NCI-H82 treated with DMSO at 0.1 percent for 48 hours (cell line): ENCODE data around the gene EMILIN2.

Experiments
- DNase-seq: peaks from one replicate; lab custom pipeline; 2025; ENCODE audit not compliant: unreplicated experiment; lab: John Stamatoyannopoulos, UW

EMILIN2 gene

DNA sequence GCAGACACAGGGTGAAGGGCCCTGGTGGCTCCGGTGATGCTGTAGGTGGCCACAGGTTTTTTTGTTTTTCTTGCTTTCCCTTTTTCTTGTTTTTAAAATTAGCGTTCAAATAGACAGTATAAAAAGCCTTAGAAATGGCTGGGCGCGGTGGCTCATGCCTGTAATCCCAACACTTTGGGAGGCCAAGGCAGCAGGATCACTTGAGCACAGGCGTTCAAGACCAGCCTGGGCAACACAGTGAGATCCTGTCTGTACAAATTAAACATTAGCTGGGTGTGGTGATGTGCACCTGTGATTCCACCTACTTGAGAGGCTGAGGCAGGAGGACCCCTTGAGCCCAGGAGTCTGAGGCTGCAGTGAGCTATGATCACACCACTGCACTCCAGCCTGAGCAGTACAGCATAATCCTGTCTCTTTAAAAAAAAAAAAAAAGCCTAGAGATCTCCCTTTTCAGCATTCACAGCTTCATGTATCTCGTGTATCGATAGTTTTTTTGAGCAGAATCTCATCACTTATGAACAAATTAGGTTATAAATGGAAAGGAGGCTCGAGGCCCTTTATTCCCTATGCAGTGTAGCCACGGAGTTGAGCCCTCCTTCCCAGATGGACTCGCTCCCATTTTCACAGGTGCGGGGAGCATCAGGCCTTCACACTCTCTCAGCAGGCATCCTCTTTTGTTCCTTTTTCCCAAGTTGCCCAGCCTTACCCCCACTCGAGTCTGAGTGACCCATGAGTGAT is 50.8 kb downstream of the EMILIN2 start:
- no peak for DNase-seq

DNA sequence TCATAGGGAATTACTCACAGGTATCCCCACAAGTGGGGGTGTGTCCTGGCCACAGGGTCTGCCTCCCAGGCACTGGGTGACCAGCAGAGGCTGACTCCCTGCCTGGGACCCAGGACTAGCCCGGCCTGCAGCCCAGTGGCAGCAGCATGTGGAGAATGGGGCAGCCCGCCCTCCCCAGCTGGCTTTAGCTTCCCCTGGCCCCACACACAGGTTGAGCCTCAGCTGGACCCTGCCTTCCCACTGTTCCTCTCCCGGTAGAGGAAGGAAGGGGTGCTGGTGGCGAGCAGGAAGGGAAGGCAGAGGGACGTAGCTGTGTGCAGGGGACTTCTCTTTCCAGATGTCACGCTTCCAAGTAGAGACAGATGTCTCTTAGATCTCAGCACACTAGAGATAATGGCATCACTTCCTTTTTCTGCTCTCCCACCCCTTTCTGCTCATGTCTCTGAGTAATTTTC is 51.4 kb downstream of the EMILIN2 start:
- no peak for DNase-seq

DNA sequence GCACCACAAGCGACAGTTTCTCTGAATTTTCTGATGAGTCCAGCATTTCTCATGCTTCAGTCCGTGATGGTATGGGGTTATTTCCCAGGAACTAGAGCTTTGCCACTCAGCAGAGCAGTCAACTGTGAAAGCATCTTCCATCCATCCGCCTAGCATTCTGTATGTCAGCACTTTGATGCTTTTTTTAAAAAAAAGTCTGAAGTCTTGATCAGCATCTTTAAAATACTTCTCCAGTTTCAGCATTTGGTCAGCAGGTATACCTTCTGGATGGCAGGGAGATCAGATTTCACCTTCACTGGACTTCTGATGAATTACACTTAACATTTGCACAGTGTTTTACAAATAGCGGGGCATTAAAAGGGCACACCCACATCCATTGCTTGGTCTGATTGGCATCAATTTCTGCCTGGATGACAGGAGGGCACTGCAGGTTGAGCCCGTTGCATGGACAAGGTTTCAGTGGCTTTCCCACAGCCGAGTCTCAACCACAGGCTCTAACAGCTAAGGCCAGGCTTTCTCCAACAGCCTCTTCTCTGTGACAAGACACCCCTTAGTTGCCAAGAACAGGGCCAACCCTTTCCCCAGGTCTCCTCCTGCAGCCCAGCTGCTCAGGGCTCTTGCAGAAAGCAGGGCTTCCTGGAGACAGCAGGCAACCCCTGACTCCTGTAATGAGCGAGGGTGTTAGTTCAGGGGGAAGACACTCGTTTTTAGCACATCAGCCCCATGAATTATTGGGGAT is 54.0 kb downstream of the EMILIN2 start:
- DNase-seq, result no peak

DNA sequence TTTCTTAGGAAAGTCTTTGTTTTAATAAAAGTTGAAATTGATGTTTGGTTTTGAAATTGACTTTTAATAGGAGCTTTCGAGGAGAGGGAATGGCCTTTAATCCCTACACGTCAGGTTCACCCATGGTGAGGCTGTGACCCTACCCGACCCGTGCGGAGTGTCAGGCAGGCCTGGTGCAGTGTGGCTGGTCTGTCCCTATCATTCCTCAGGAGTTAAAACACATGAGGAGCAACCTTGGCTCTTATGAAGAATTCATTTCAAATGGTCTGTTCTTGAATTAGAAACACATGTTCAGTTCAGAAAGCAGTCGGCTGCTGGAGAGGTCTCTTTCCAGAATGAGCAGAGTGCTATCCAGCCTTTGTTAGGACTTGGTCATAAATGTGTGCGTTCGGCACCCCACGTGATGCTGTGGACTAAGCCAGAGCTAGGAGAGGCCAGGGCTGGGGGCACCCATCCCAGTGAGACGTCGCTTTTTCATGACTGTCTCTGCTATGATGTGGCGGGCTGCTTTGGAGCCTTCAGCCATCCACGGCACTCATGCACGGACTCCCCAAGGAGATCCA is 54.7 kb downstream of the EMILIN2 start:
- no peak for DNase-seq

DNA sequence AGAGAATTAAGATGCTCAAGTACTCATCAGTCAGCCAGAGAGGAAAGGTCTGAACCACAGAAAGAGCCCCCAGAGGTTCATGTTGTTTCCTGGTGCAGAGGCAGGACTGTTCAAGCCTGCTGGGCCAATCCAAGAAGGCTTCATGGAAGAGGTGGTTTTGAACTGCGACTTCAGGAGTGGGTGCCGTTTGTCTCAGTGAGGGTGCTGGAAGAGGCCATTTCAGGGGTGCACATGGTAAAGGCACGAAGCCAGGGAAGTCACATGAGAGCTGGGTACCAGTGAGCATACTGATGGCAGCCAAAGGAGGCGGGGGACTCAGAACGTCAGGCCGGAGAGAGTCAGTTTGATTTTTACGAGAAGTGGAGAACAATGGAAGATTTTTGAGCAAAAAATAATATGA is 55.5 kb downstream of the EMILIN2 start:
- DNase-seq, result no peak

DNA sequence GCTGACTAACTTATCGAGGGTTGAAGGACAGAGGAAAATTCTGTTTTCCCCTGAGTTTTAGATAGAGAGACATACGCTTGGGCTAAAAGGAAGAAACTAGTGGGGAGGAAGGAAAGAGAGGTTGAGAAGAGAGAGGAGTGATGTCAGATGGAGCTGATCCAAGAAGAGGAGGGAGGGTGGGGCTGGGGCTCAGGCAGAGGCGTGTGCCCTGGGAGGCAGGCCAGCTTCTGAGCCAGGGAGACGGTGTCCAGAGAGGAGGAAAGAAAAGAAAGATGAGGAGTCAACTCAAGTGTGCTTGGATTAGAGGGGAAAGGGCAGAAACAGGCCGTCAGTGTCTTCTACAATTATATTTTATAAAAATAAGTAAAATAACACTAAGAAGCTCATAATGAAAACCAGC is 56.2 kb downstream of the EMILIN2 start:
- DNase-seq, result no peak

DNA sequence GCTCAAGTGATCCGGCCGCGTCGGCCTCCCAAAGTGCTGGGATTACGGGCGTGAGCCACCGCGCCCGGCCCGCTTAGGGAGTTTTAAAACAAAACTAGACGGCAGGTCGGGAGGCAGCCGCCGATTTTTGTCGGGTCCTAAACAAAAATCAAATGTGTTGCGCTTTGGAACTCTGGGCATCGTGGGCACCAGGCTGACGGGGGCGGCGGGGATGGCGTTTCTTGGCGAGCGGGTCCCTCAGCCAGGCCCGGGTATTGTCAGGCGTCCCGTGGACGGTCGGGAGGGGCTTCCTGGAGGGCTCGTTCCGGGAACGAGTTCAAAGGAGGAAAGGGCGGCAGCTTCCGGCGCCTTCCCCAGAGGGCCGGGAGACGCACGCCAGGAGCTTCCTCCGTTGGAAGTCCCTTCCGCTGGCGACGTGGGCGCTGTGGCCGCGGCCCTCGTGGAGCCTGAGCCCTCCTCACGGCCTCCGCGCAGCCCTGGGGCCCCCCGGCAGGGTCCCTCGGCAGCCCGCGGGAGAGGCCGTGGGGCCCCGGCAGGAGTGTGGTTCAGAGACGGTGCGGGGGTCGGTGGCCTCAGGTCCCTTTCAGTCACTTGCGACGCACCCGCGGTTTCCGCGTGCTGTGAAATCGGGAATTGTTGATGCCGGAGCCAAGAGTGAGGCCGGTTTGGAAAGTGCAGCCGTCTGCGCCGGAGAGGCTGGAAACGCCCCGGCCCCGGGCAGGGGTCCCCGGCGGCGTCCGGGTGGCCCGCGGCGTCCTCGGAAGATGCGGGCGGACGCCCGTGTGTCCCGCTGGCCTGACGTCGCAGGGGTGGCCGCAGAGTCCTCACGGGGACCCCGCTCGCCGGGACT is 59.3 kb downstream of the EMILIN2 start:
- DNase-seq, result no peak

DNA sequence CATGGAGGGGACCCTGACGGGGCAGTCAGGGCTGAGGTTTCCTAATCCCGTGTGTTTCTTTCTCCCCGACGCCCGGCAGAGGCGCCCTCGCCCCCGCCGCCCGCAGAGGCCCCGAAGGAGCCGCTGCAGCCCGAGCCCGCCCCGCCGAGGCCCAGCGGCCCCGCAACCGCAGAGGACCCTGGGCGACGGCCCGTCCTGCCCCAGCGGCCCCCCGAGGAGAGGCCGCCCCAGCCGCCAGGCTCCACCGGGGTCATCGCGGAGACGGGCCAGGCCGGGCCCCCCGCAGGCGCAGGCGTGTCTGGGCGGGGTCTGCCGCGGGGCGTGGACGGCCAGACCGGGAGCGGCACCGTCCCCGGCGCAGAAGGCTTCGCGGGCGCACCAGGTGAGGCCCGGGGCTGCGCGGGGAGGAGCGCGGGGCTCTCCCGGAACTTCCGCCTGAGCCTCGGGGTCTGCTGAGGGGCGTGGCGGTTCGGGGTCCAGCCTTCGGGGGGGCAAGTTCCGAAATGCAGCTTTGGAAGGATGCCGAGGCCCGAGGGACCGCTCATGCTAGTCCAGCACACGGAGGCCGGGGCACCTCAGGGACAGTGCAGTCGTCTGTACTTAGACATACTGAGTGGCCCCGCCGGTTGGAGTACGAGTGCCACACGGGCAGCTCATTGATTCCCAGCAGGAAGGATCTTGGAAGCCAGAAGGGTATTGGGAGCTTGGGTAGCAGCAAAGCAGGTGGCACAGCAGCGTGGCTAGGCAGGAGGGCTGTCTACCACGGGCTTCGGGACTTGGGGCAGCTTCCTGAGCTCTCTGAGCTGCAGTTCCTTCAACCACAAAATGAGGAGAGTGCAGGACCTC is 60.1 kb downstream of the EMILIN2 start:
- DNase-seq, result no peak

DNA sequence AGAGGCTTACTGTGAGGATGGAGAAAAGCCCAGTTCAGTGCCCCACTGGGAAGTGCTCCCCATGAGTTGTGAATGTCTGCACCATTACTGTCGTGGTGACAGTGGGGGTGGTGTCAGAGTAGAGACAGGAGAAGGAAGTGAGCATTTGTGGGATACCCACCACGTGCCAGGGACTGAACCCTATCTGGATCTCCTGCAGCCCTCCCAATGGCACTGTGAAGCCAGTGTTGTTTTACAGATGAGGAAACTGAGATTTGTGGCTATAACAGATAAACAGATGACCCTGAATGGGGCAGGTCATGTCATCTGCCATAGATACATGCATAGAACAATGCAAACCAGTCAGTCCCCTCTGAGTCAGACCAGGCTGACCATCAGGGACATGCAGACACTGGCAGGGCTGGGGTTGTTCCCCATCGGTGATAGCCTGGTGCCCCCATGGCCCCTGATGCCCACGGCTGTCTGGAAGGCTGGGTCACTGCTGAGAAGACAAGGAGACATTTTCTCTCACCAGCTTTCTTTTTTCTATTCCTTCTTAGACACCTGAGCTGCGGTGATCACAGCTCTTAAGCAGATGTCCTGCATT is 60.8 kb downstream of the EMILIN2 start:
- no peak for DNase-seq

DNA sequence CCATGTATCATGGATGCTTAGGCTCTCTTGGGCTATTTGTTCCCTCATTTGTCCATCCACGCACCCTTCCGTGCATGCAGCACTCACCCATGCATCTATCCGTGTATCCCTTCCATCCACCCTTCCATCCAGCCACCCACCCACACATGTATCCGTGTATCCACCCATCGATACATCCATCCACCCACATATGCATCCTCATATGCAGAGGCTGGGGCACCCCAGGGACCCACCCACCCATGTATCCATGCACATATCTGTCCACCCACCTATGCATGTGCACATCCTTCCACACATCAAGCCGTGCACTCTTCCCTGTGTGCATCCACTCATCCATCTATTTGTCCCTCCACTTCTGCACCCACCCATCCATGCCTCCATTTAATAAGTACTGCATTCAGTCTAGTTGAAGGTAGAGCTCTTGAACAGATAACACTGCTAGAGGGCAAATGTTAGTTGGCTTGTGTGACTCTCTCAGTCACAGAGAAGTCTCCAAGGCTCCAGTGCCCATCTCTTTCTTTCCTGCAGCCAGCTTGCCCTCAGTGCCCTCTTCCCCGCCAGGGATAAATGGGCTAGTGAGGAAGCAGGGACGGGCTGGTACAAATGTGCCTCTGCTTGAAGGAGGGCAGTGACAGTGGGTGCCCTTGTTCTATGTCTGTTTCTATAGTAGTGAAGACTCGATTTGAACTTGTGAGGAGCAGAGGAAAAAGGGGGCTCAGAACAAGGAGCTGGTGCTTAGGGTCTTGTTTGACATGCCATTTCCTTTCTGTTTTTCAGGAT is 61.5 kb downstream of the EMILIN2 start:
- DNase-seq, result no peak

DNA sequence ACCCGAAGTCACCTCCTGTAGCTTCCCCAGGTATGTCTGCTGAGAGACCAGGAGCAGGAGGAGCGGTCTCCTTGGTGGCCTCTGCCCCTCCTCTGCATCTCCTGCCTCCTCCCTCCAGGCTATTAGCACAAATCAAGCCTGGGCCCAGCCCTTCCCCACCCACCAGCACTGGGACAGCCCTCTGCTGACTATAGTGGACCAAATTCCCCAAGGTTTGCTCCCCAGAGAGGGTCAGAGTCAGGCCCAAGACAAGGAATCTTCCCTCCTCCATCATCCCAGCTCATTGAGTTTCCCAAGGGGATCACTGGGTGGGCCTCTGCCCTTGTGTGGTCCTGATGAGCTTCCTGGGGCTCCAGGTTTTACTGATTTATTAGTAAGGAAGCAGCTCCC is 62.1 kb downstream of the EMILIN2 start:
- DNase-seq, result no peak

DNA sequence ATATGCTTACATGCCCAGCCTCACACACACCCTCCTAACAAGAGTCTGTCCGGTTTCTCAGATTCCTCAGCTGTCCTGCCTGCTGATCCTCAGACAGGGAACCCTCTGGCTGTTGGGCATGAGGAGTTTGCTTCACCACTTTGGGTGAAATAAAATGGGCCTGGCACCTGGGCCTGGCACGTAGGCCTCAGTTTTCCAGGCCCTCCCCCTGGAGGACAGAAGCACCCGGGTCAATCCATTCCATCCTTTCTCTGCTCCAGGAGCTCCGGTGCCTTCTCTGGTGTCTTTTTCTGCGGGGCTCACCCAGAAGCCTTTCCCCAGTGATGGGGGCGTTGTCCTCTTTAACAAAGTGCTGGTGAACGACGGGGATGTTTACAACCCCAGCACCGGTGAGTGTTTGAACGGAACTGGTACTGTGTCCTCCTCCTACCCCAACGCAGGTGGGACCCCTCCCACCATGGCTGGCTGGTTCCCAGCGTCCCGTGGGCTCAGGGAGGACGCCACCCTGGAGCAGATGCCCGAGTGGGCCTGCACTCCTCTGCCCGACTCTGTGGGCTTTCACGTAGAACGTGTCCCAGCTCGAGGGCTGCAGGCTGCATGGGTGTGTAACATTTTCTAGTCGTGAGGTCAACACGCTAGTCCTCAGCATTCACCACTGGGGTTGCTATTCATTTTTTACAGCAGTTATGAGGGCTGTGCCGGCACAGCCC is 62.8 kb downstream of the EMILIN2 start:
- no peak for DNase-seq

DNA sequence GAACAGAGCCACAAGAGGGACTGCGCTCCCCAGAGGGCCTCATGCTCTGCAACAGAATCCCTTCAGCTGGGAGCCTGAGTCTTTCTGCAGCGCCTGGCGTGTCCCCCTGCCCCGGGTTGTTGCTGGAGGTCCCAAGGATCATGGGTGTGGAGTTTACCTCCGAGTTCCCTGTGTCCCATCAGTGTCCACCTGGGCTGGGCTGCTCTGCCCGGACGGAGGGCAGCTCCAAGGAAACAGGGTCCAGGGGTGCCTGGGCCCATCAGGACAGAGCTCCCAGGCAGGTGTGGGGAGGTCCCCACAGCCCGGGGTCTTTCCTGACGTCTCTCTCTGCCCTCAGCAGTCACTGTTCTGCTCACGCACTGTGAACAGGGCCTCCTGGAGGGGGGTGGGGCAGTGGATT is 63.5 kb downstream of the EMILIN2 start:
- no peak for DNase-seq

DNA sequence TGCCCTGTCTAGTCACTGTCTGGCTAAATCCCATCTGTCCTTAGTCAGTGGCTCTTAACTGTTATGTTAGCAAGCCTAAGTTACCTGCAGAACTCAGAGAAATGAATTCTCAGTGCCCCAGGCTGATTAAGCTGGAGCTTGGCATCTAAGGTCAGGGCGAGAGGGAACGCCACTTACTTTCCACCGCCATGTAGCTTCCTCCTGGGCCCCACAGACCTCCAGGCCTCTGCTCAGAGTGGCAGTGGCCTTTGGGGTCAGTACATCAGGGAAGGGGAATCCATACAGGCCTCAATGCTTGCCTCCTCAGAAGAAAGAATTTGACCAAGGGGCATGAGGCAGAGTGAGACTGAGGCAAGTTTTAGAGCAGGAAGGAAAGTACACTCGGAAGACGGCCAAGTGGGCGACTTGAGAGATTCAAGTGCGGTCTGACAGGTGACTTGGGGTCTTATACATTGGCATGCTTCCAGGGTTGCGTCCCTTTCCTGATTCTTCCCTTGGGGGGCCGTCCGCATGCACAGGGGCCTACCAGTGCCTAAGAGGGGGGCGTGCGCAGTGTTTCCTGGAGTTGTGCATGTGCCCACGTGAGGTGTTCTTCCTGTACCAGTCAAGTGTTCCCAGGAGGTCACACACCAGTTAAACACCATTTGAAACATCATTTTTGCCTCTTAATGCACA is 64.1 kb downstream of the EMILIN2 start:
- no peak for DNase-seq

DNA sequence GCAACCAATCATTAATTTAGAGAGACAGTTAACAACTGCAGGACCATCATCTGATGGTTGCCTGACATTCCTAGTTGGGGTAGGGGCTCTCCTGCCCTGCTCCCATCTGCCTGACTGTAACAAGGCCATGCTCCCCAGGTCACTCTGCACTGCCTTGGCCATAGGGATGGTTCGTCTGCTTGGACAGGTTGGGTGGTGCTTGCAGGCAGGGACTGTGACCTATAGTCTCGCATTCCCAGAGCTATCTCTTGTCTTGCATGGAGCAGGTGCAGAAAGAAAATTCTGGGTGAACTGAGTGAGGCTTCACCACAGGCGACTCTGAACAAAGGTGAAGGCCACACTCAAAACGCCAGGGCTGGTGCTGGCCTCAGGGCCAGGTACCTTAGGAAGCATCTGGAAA is 64.7 kb downstream of the EMILIN2 start:
- no peak for DNase-seq

DNA sequence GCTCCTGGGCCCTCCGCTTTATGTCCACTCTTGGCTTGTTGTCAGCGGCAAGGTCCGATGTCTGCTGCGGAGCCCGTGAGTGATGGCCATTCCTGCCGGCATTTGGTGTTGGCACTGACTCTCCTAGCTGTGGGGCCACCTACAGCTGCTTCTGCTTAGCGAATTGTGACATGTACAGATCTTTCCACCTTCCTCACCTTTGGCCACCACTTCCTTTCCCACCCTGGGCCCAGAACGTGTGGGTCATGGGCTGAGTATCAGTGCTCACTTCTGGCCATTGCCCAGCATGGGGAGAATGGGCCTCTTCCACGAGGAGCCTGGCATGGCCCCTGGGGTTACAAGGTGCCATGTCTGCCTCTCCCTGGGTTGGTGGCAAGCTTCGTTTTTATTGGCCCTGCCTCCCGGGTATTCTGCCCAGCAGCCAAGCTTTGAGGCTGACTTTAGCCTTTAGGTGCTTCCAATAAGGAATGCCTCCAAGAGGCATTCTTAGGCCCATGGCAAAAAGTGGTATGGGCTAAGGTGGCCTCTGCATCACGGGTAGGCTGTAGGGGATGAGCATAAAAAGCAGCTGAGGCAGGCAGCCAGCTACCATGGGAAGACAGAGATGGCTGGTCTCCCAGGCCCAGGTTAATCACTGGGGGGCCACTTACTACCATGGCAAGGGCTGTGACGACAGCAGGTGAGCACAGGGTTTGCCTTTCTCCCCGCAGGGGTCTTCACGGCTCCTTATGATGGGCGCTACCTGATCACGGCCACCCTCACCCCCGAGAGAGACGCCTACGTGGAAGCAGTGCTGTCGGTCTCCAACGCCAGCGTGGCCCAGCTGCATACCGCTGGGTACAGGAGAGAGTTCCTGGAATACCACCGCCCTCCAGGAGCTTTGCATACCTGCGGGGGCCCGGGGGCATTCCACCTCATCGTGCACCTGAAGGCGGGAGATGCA is 65.8 kb downstream of the EMILIN2 start:
- DNase-seq, result no peak

DNA sequence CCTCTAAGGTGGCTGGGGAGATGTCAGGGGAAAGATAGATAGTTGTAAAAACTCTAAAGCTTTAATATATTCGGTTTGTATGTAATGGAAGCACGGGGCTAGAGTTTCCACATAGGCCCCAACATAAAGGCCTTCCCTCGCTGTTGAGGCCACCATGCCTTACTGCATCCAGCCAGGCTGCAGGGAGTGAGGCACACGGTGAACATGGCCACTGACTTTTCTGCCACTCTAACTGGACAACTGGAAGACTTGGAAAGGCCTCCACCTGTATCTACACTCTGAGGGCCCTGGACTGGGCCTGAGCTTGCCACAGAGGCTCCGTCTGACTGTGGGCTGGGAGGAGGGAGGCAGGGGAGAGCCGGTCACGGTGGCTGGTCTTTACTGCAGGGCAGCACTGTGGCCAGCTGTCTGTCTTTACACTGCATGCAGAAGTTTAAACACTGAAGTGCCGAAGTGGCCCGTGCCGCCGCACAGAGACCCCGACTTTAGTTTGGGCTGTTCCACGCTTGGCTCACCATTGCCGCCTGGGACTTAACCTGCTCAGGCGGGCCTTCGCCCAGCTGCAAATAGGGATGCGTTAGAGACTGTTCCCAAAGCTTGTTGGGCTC is 66.7 kb downstream of the EMILIN2 start:
- DNase-seq, result no peak
